GM18519 (cell line): ENCODE results near the gene SPP2.

Experiments used
- ATAC-seq: cut with Tn5 transposase; IDR thresholded peaks from one replicate; pipeline ENCODE4 v1.9.1; 2021; ENCODE audit warnings: mild to moderate bottlenecking, moderate library complexity; ENCODE audit not compliant: unreplicated experiment, low FRiP score

SPP2 gene, protein sequence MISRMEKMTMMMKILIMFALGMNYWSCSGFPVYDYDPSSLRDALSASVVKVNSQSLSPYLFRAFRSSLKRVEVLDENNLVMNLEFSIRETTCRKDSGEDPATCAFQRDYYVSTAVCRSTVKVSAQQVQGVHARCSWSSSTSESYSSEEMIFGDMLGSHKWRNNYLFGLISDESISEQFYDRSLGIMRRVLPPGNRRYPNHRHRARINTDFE

DNA sequence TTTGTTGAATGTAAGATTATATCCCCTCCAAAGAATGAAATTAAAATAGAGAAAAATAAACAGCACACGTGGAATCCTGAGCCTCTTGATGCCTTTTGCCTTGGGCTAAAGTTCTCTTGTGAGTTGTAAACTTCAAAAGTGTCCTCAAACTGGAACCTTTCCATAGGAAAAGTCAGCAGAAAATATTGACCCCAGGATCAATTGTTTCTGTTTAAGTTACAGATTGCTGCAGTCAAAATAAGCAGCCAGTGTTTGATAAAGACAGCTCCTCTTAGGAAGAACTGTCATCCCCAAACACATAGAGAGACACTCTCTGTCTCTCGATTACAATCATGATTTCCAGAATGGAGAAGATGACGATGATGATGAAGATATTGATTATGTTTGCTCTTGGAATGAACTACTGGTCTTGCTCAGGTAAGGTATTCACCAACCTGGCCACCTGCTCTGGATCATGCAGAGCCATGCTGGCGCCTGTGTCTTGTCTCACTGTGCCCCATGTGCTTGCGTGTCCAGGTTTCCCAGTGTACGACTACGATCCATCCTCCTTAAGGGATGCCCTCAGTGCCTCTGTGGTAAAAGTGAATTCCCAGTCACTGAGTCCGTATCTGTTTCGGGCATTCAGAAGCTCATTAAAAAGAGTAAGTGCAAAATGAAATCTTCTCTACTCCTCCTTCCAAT is at the start of gene SPP2:
SPP2 (plus strand) TSS at position 248 of the 681 bp plus-strand sequence; CDS start at position 333, 85 bp downstream.
- no peak for ATAC-seq

DNA sequence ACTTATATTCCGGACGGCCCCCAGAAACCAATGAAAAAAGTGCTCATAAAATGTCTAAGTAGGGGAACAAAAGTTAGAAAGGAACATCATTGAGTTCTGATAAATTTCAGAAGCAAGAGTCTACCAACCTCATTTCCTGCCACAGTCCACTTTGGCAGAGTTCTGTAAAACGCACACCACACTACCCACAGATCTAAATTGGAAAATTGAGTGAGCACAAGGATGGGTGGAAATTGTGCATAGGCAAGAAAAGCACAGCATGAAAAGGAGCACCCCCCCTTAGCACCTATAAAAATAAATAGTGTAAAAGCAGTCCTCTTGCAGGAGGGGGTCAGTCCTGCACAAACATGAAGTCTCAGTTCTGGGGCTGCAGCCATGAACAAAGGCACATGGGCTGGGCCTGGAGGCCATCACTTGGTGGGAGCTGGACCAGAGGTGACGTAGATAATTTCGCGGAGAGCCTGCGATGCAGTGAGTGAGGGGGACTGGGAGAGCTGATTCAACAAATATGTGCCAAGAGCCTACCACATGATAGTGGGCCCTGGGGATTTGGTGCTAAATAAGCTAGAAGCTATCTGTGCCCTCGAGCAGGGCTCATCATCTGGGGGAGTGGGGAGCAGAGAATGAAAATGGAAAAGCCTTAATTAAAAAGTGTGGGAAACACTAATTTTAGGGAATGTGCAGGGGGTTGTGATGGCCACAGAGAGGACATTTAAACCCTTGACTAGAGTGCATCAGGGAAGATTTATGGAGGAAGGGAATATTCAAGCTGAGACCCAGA is 48.9 kb upstream of the SPP2 start:
- no peak for ATAC-seq

DNA sequence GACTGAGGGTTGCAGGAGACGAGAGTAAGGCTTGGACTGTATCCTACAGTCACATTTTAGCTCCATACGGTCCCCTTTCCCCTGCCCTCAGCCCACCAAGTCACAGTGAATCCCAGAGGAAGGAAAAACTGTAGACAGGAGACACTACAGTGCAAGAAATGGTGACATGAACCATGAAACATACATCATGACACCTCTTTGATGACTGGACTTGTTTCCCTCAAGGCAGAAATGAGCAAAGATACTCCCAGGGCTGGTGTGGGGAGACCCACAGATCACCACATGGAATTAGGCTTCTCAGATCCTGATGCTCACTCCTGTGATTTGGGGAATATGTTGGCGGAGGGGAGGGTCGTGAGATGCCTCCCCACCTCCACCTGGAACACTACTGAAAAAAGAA is 48.2 kb upstream of the SPP2 start:
- no peak for ATAC-seq

DNA sequence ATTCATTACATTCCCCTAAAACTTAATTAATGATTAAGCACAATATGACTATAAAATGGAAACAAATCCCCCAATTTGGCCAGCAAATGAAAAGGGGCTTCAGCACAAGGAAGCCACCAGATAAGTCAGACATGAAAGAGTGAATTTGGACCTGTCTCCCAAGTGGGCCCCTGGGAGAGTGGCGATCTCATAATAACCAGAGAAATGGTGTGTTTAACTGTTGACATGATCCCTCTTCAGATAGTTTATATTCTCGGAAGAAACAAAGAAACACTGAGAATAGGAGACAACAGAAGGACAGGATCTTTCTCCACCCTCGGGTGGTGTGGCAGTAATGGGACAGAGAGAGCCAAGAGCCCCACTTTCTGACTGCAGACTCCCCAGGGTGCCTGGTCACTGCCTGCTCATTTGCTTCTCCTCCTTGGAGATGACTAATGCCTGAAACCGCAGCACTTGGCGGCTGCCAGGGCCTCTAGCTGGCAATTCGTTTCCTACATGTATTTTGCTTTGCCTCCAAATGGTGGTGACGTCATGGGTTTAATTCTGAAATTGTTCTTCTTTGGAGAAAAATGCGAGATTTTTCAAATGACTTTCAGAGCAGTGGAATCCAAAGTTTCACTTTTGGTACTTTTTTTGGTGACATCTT is 46.4 kb upstream of the SPP2 start:
- no peak for ATAC-seq

DNA sequence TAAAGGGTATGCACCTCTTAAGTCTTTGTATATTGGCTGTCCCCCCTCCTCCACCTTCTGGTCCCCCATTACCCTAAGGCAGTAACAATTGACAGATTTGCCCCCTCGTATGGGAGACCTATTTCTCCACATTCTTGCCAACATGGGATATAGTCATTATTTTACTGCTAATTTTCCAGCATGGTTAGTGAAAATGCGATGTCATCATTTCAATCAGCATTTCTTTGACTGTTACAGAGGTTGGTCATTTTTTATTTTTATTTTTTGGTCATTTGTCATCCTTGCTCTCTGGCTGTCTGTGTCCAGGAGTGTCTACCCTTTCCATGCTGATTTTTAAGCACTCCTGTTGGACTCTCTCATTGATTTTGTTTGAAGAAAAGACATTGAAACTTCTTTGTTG is 45.4 kb upstream of the SPP2 start:
- no peak for ATAC-seq

DNA sequence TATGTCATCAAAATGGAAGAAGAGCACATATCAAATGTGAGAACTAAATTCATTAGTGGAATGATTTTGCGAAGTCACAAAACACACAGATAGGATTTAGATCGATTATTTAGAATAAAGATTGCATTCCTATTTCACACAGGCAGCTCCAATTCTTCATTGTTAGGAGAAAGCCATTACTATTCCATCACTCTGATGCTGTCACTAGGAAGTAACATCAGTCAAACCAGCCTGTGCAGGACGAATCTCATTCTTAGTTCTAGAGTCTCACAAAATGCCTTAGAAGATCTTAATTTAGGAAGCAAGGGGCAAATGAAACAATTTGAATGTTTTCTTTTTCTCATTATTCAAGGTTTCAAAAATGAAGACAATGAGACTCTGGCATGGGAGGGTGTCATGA is 44.0 kb upstream of the SPP2 start:
- no peak for ATAC-seq

DNA sequence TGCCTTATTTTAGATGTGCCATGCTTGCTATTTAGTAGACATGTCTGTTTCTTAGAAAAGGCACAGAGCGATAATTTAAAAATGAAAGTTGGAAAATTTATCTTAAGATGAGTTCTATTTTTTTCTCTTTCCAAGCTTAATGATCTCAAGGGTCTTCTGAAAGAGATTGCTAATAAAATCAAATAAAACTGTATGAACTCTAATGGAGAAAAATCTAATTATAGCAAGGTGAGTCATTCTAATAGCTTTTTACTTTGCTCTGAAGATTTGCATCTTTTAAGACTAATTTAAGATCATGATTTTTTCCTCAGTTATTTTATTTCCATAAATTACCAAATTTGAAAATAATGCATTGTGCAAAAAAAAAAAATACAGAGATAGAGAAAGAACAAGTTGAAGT is 36.1 kb upstream of the SPP2 start:
- no peak for ATAC-seq

DNA sequence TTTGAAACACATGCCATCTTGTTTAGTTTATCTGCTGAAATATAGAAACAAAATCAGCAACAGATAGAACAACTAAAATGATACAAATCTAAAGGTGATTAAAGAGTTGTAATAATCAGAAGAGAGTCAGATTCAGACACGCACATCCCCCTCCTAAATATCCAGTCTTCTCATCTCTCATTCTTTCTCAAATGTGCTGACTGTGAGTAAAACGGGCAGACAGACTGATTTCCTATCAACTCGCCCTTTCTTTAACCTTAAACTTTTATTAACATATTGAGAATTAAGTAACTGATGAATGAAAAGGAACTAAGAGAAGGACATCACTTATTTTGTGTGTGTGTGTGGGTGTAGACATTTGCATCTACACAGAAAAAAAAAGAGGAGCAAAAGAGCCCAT is 34.6 kb upstream of the SPP2 start:
- no peak for ATAC-seq

DNA sequence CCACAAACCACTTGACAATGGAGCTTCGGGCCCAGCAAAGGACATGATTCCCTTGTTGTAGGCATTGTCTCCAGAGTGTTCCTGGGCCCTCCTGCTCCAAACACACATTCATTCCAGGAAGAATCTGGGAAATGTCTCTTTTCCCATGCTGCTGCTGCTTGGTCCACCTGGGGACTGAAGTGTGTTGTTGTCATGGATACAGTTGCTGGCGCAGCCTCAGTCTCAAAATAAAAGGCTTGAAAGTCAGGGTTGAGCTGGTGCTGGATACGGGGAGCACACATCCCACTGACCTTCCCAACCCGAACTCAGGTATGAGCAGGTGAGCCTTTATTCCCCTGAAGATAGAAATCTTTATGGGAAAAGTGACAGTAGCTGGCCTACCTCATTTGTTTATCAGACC is 30.6 kb upstream of the SPP2 start:
- no peak for ATAC-seq

DNA sequence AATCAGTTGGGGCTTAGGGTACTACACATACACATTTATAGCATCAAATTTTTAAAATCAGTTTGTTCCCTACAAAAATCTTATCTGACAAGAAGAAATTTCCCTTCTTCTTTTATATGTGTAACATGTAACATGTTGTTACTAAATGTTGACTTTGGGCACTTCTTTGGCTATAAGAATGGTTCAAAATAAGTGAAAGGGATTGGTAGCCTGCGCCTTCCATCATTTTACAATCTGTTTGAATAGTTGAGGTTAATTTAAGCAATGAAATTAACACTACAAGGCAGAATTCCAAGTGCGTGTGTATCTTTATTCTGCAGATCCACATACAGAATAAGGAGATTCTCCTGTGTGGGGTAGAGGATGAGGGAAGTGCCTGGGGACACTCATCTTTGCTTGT is 30.2 kb upstream of the SPP2 start:
- no peak for ATAC-seq

DNA sequence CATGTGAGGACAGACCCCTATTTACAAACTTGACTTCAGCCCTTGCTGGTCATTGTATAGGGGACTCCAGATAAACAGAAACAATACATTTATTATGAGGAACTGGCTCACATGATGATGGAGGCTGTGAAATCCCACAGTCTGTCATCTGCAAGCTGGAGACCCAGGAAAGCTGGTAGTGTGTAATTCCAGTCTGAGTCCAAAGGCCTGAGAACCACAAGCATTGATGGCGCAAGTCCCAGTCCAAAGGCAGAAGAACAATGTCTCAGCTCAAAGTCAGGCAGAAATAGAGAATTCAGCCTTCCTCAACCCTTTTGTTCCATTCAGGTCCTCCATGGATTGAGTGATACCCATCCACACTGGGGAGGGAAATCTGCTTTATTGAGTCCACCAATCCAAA is 28.1 kb upstream of the SPP2 start:
- no peak for ATAC-seq

DNA sequence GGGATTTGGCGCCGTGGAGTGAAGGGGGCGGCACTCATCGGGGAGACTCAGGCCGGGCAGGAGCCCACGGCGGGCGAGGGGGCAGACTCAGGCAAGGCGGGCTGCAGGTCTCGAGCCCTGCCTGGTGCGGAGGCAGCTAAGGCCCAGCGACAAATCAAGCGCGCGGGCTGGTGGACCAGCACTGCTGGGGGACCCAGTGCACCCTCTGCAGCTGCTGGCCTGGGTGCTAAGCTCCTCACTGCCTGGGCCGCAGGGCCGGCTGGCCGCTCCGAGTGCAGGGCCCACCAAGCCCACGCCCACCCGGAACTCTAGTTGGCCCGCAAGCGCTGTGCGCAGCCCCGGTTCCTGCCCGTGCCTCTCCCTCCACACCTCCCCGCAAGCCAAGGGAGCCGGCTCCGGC is 26.2 kb upstream of the SPP2 start:
- ATAC-seq, result no peak

DNA sequence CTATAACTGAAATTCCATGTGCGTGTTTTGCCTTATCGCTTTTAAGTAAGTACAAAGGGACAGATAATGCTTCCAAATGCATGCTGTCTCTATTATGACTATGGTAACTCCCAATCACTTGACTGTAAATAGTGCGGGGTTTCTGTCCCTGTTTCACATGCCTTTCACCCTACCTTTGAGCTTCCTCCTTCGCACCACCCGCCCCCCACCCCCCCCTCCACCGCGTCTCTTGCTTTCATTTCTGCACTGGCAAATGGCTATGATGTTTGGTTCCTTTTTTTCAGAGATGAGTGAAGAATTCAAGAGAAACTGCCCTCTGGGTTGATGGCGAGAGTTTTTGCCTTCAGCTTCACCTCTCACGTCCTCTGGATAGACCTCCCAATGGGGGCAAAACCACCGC is 25.0 kb upstream of the SPP2 start:
- no peak for ATAC-seq

DNA sequence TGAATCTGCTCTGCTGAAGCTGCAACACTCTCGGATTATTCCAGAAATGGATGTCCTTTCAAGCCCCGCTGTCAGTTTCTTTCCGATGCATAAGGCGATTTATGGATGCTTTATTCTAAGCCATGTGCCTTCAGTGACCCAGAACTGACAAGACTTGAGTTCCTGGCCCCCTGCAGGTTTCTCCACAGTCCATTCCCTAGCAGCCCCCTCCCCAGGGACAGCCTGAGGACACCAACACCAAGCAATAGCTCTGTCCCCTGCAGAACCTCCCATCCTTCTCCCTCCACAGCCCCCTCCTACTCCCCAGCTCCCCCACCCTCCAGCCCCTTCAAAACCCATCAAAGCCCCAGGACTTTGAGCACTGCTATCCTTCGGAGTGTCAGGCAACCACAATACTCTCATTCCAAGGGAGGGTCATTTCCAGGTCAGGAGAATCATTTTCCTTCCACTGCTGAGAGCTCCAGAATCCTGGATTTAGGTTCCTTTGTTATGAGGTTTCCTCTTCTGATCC is 24.6 kb upstream of the SPP2 start:
- no peak for ATAC-seq

DNA sequence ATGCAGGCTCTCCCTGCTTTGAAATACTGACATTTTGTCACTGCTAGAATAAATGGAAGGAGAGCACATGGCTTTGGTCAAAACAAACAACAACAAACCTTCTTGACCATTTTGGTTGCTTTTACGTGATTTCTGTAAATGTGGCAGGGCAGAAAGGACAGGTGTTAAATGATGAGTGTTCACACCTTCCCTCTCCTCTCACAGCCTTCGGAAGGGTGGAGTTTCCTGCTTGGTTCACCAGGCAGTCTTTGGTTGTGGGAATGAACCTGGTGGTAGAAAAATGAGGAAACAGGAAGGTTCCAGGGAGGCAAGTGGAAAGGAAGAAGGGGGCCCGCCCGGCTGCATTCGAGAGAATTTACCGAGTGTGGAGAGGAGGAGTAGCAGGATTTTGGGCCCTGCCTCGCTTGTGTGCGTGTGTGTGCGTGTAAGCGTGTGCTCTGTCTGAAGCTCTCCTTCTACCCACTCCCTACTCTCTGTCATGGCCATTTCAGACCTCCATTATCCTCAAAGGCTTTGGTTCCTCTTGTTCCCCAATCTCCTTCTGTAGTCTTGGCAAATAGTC is 23.7 kb upstream of the SPP2 start:
- no peak for ATAC-seq

DNA sequence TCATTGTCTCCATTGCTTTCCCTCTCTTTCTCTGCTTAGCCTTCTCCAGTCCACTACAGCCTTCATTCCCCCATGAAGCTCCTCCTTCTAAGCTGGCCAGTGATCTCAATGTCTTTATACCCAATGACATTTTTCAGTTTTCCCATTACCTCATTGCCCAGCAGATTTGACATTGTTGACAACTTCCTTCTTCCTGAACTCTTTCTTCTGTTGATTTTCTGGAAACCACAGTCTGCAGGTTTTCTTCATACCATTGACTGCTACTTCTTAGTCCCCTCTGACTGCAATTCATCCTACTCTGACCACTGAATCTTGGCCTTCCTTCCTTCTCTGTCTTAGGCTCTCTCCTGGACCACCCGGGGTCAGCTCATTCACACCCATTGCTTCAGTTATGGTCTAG is 22.9 kb upstream of the SPP2 start:
- ATAC-seq, result no peak

DNA sequence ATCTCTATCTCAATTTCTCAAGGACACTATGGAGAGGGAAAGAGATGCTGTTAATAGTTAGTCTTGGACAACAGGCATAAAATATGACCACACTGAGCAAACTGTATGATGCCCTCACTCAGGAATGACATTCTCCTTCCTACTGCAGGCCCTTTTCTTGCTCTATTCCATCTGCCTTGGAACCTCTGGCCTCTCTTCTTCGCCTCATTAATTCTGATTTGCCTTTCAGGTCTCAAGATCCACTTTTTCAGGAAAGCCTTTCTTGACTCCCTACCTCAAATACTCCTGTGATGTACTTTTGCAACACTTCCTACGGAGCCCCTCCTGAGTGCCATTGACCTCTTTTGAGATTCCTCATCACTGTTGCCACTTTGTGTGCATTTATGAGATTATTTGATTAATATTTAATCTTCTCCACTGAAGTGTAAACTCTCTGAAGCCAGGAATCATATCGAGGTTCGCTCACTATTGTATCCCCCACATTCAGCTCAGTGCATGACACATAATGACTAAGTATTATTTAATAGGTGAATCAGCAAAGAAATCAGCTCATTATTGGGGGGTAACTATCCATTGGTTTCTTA is 21.3 kb upstream of the SPP2 start:
- no peak for ATAC-seq

DNA sequence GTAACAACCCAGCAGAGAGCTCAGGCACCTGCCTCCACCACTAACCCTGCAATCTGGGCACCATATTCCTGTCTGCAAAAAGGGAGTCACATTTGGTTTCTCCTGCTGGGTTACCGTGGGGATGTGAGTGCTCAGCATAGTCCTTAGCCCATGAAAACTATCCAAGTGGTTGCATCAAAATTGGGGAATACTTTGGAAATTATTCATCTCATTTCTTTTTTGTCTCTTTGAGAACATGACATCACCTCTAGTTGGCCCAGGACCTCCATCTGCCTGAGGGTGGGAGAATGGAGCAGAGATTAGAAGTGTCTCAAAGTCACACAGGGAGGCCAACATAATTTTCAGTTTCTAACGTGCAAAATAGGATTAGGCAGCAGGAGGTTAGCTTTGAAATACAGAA is 19.3 kb upstream of the SPP2 start:
- no peak for ATAC-seq

DNA sequence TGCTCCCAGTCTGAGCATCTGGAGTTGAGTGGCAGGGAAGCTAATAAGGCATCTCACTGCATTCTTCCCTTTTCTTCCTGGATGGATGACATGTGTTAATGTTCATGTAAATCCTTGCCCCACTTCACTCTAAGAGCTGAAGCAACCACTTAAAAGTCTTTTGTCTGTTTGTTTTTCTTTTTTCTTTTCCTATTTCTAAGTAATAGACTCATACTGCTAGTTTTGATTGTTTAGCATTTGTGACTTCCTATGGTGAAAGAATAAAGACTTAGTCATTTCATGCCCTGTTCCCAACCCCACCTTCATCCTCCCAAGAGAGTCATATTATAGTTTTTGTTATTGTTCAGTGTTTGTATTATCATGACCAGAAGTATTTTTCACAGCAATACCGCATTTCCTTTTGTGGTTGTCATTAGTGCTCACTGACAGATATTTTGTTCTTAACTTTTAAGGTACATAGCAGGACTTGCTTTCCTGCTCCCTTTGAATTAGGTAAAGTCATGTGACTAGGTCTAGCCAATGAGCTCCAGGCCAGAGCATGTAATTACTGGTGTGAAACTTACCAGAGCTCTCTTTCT is 18.1 kb upstream of the SPP2 start:
- ATAC-seq, result no peak

DNA sequence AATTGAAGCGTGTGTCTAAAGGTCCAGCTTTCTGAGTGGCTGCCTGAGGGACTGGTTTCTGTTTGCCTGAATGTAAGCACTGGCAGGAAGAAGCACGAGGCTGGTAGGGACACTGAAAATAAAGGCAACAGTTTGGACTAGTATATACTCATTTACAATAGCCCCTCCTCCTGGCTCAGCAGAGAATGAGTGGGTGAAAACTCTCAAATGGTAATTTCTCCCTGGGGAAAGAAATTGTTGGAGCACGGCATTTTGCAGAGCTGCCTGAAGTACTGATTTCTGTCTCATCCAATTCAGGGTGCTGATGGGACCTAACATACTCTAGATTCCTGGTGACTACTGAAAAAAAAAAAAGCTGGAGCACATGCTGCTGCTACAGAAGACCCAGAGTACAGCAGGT is 17.3 kb upstream of the SPP2 start:
- ATAC-seq, result no peak
